ENCODE measurements around the gene BCAR1. TPM values are rescaled to one million over a fixed set of nuclear protein-coding genes. Genes with fewer than 3 reads are reported as not detected.
"Not testable (repeated sequence)": the region's sequence is repeated elsewhere in the genome, so short reads cannot be mapped to it uniquely, and the experiment has no call there.

The BCAR1 gene
- total and polyA plus RNA-seq, 2 of the 13 experiments (the other 11 are each of a cell fraction or from before 2014, with no cell fraction given): 48.1 to 51.7 TPM

DNA sequence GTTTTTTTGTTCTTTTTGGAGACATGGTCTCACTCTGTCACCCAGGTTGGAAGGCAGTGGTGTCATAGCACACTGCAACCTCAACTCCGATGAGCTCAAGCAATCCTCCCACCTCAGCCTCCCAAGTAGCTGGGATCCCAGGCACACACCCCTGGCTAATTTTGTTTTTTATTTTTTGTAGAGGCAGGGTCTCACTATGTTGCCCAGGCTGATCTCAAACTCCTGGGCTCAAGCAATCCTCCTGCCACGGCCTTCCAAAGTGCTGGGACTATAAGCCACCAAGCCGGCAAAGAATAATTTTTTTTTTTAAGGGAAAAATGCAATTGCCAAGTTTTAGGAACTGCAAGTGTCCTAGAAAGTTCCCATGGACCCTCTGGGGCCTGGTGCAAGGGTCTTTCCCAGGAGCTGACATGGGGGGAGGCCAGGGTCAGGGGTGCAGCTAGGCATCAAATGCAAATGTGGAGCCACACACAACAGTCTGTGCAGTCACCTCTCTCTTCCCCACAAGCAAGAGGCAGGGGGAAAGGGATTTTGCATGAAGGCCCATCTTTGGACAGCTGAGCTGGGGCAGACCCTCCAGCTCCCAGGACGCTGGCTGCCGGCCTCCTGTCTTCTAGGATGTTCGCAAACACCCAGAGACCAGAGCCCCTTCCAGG lies 20.1 kb upstream of the BCAR1 start (continued):
- TF ChIP-seq ZNF282 (IDR thresholded peaks at IDR 0.05; ENCODE audit: partially characterized antibody) (no peak), ZNF160 (CRISPR knock-in tag; IDR thresholded peaks at IDR 0.05) (no peak), YY1 (IDR thresholded peaks at IDR 0.05; ENCODE audit: insufficient read depth, insufficient replicate concordance, low read depth, low read length) (no peak), PLRG1 (conservative IDR thresholded peaks at IDR 0.05) (no peak), GABPB1 (CRISPR knock-in tag; IDR thresholded peaks at IDR 0.05) (no peak), JUND (CRISPR knock-in tag; IDR thresholded peaks at IDR 0.05) (no peak), ZBTB7A (CRISPR knock-in tag; IDR thresholded peaks at IDR 0.05) (0 out of 2 replicates have a peak, but pooled peaks have one; percentile 44), ZNF530 (CRISPR knock-in tag; IDR thresholded peaks at IDR 0.05; ENCODE audit: low read depth) (no peak), KAT2B (IDR thresholded peaks at IDR 0.05; ENCODE audit: borderline replicate concordance, low read depth, low read length) (no peak), NR2F6 (IDR thresholded peaks at IDR 0.05) (0 out of 2 replicates have a peak, but pooled peaks have one; percentile 3), NR2F6 (CRISPR knock-in tag; IDR thresholded peaks at IDR 0.05) (no peak), ONECUT2 (CRISPR knock-in tag; IDR thresholded peaks at IDR 0.05) (no peak)

DNA sequence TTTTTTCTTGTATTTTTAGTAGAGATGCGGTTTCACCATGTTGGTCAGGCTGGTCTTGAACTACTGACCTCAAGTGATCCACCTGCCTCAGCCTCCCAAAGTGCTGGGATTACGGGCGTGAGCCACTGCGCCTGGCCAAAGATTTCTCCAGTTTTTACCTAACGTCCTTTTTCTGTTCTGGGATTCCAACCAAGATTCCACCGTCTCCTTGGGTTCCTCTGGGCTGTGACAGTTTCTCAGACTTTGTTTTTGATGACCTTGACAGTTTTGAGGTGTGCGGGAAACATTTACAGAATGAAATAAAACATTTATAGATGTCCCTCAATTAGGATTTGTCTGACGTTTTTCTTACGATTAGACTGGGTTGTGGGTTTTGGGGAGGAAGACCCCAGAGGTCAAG lies 17.9 kb upstream of the BCAR1 start:
- H3K27ac ChIP-seq (ENCODE audit: extremely low read length, insufficient read depth, low read length); intact Hi-C loops (cut with micrococcal nuclease; ENCODE audit: unreplicated experiment); H3K4me2 ChIP-seq (ENCODE audit: low read depth, low read length); BruUV-seq (replicated peaks); H3K4me3 ChIP-seq (replicated peaks in 1 of 3; ENCODE audit: insufficient read depth in 1 of 3, low read depth in 2 of 3, low read length in 3 of 3); H3K9me3 ChIP-seq (ENCODE audit: low read length); H2AFZ ChIP-seq (ENCODE audit: low read length); H3K27me3 ChIP-seq (ENCODE audit: control insufficient read depth in 1 of 2, insufficient read depth in 2 of 2, low read length in 2 of 2); FAIRE-seq; CTCF ChIA-PET (ENCODE audit: low intra/inter-chr PET ratio, low total read pairs); H3K9ac ChIP-seq (ENCODE audit: insufficient read depth, low read depth, low read length); H4K20me1 ChIP-seq (ENCODE audit: insufficient read depth, low read length); DNase-seq (ENCODE audit: low spot score); ATAC-seq; H3K36me3 ChIP-seq (replicated peaks in 1 of 2; ENCODE audit: control insufficient read depth in 1 of 2, insufficient read depth in 2 of 2, low read length in 2 of 2): not testable (repeated sequence)
- Histone ChIP-seq H3K79me2 (ENCODE audit: insufficient read depth, low read length) (peaks cover 13% of the 10 kb centered on the region), H3K4me1 (ENCODE audit: insufficient read depth, low read length) (peaks cover 69% of the 10 kb centered on the region)
- TF ChIP-seq MAFF (IDR thresholded peaks at IDR 0.05; ENCODE audit: low read depth, low read length) (peak; percentile 81), MAFK (conservative IDR thresholded peaks at IDR 0.05 in 1 of 2, IDR thresholded peaks at IDR 0.05 in 1 of 2; ENCODE audit: low read length in 2 of 2) (peak; percentile 91 to 92)
- POLR2A ChIA-PET: interaction anchor here (1.7 kb wide), 1 partner anchor 24 kb away, joined by 11 read pairs; no protein-coding TSS in a partner anchor
- WGBS (ENCODE audit: low lambda C conversion rate): 87% methylated on average over 9 of the region's 9 CpGs
- in situ Hi-C loops (cut with HindIII; ENCODE audit: extremely low pct_ligation_motif_present, low pct_unique_long_range_greater_than_20kb): loop anchor here (5.0 kb wide), 1 partner anchor 38 kb away; no protein-coding TSS in a partner anchor

All from HepG2 (cell line).